Ishikawa (cell line): ENCODE measurements around the gene SRRT.

Experiments used
- CEBPB ChIP-seq: IDR thresholded peaks from 2 replicates; pipeline ENCODE4 v1.6.1; 2012
- CREB1 ChIP-seq: IDR thresholded peaks from 2 replicates; pipeline ENCODE4 v1.6.1; 2012; ENCODE audit warnings: low read depth
- EGR1 ChIP-seq: IDR thresholded peaks from 2 replicates; pipeline ENCODE4 v1.6.1; 2012
- EP300 ChIP-seq: IDR thresholded peaks from 2 replicates; pipeline ENCODE4 v1.6.1; 2012; ENCODE audit warnings: borderline replicate concordance
- FOXM1 ChIP-seq: IDR thresholded peaks from 2 replicates; pipeline ENCODE4 v1.6.1; 2012; ENCODE audit warnings: low read depth, borderline replicate concordance
- MAX ChIP-seq: IDR thresholded peaks from 2 replicates; pipeline ENCODE4 v1.6.1; 2012
- NFIC ChIP-seq: IDR thresholded peaks from 2 replicates; pipeline ENCODE4 v1.6.1; 2012
- RAD21 ChIP-seq: IDR thresholded peaks from 2 replicates; pipeline ENCODE4 v1.6.1; 2012; ENCODE audit warnings: low read depth
- REST ChIP-seq: IDR thresholded peaks from 2 replicates; pipeline ENCODE4 v1.6.1; 2012; ENCODE audit warnings: low read depth, mild to moderate bottlenecking
- TAF1 ChIP-seq: IDR thresholded peaks from 2 replicates; pipeline ENCODE4 v1.6.1; 2012; ENCODE audit warnings: low read depth, mild to moderate bottlenecking
- TCF12 ChIP-seq: IDR thresholded peaks from 2 replicates; pipeline ENCODE4 v1.6.1; 2012; ENCODE audit warnings: low read depth
- TEAD4 ChIP-seq: IDR thresholded peaks from 2 replicates; pipeline ENCODE4 v1.6.1; 2012
- USF1 ChIP-seq: IDR thresholded peaks from 2 replicates; pipeline ENCODE4 v1.6.1; 2012
- YY1 ChIP-seq: IDR thresholded peaks from 2 replicates; pipeline ENCODE4 v1.6.1; 2012; ENCODE audit warnings: low read depth
- ZBTB7A ChIP-seq: IDR thresholded peaks from 2 replicates; pipeline ENCODE4 v1.6.1; 2012; ENCODE audit warnings: low read depth

The SRRT gene

GRCh38 chr7:100836812-100837098 lies 38.1 kb upstream of the SRRT start:
- no peak for TF ChIP-seq REST
- no peak for TF ChIP-seq TAF1
- TF ChIP-seq USF1: no peak
- TF ChIP-seq FOXM1: no peak
- no peak for TF ChIP-seq RAD21
- no peak for TF ChIP-seq TEAD4
- no peak for TF ChIP-seq TCF12
- no peak for TF ChIP-seq NFIC
- TF ChIP-seq EGR1: no peak
- TF ChIP-seq ZBTB7A: no peak
- TF ChIP-seq YY1: no peak
- no peak for TF ChIP-seq CEBPB
- TF ChIP-seq MAX: no peak
- no peak for TF ChIP-seq EP300
- no peak for TF ChIP-seq CREB1

GRCh38 chr7:100837099-100837836 lies 37.6 kb upstream of the SRRT start:
- TF ChIP-seq RAD21 (no peak), EP300 (peak; percentile 21; the same call in 1 of the 2 replicates), FOXM1 (no peak), TAF1 (peak; percentile 77), EGR1 (no peak; the same call in 1 of the 2 replicates), CEBPB (no peak), REST (no peak), ZBTB7A (no peak), NFIC (no peak; the same call in 1 of the 2 replicates), YY1 (peak; percentile 99), USF1 (peak; percentile 98), TCF12 (peak; percentile 67), TEAD4 (peak; percentile 42), CREB1 (no peak; the same call in 1 of the 2 replicates), MAX (peak; percentile 92)

GRCh38 chr7:100839361-100839760 lies 35.5 kb upstream of the SRRT start:
- no peak for TF ChIP-seq CREB1
- TF ChIP-seq EGR1: no peak
- TF ChIP-seq TEAD4: no peak
- TF ChIP-seq MAX: no peak
- TF ChIP-seq USF1: no peak
- TF ChIP-seq NFIC: no peak
- no peak for TF ChIP-seq TCF12
- TF ChIP-seq REST: no peak
- TF ChIP-seq YY1: no peak
- no peak for TF ChIP-seq RAD21
- TF ChIP-seq FOXM1: no peak
- no peak for TF ChIP-seq CEBPB
